ENCODE measurements around the gene NACC2. TPM values are rescaled to one million over a fixed set of nuclear protein-coding genes. Genes with fewer than 3 reads are reported as not detected.
"Not testable (repeated sequence)": the region's sequence is repeated elsewhere in the genome, so short reads cannot be mapped to it uniquely, and the experiment has no call there.

The NACC2 gene
- polyA plus RNA-seq, 3 donors: 8.1 to 32.4 (median 8.7) TPM

- Histone ChIP-seq H3K79me2 (ENCODE audit: insufficient read depth, low read length) (no peaks in the 10 kb centered on the region), H2AFZ (ENCODE audit: insufficient read depth, low read depth, low read length, poor library complexity, severe bottlenecking) (no peak overlapping the region), H3K4me3 (replicated peaks in 1 of 3; ENCODE audit: low read depth in 2 of 3, low read length in 3 of 3) (no peak overlapping the region), H3K4me1 (ENCODE audit: control insufficient read depth in 1 of 2, insufficient read depth in 2 of 2, low read length in 2 of 2) (peaks cover 34 to 48% of the 10 kb centered on the region in 2 donors), H3K9ac (ENCODE audit: insufficient read depth, low read length, poor library complexity, severe bottlenecking) (no peak overlapping the region), H3K27ac (ENCODE audit: low read depth in 1 of 2, low read length in 2 of 2) (no peak overlapping the region), H3K27me3 (ENCODE audit: control insufficient read depth in 2 of 2, insufficient read depth in 2 of 2, low read length in 2 of 2) (peaks cover 0 to 31% of the 10 kb centered on the region in 2 donors), H3K36me3 (replicated peaks in 1 of 2; ENCODE audit: control insufficient read depth in 1 of 2, insufficient read depth in 2 of 2, low read length in 2 of 2) (no peaks in the 10 kb centered on the region), H3K4me2 (replicated peaks; ENCODE audit: extremely low read depth, low read length, poor library complexity, severe bottlenecking) (no peak overlapping the region), H3K9me3 (replicated peaks in 1 of 2; ENCODE audit: control insufficient read depth in 1 of 2, insufficient read depth in 1 of 2, low read length in 2 of 2) (no peaks in the 10 kb centered on the region), H4K20me1 (ENCODE audit: insufficient read depth, low read length) (peaks cover 12% of the 10 kb centered on the region)
- Mint-ChIP-seq H3K9me3 (peaks cover 0 to 3% (median 0%) of the 10 kb centered on the region in 7 donors), H3K4me3 (no peak overlapping the region), H3K27me3 (ENCODE audit: low read depth in 3 of 3) (peaks cover 36 to 63% (median 46%) of the 10 kb centered on the region in 3 donors), H3K4me1 (peaks cover 43% of the 10 kb centered on the region), H3K36me3 (peaks cover 0 to 12% of the 10 kb centered on the region in 2 donors), H3K27ac (no peak overlapping the region)
- TF ChIP-seq, protein P1, sequence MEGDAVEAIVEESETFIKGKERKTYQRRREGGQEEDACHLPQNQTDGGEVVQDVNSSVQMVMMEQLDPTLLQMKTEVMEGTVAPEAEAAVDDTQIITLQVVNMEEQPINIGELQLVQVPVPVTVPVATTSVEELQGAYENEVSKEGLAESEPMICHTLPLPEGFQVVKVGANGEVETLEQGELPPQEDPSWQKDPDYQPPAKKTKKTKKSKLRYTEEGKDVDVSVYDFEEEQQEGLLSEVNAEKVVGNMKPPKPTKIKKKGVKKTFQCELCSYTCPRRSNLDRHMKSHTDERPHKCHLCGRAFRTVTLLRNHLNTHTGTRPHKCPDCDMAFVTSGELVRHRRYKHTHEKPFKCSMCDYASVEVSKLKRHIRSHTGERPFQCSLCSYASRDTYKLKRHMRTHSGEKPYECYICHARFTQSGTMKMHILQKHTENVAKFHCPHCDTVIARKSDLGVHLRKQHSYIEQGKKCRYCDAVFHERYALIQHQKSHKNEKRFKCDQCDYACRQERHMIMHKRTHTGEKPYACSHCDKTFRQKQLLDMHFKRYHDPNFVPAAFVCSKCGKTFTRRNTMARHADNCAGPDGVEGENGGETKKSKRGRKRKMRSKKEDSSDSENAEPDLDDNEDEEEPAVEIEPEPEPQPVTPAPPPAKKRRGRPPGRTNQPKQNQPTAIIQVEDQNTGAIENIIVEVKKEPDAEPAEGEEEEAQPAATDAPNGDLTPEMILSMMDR (IDR thresholded peaks at IDR 0.05): no peak
- 85% methylated on average over 23 of the region's 34 CpGs for WGBS (ENCODE audit: insufficient coverage)
- no peak for DNase-seq
- intact Hi-C loops (cut with micrococcal nuclease): no loop called here
Measured at GRCh38 chr9:136103651-136104487, 8.8 kb upstream of the NACC2 start.

- Histone ChIP-seq H3K27me3 (ENCODE audit: control insufficient read depth in 2 of 2, insufficient read depth in 2 of 2, low read length in 2 of 2) (peaks cover 0 to 21% of the 10 kb centered on the region in 2 donors), H4K20me1 (ENCODE audit: insufficient read depth, low read length) (peaks cover 12% of the 10 kb centered on the region), H3K4me1 (ENCODE audit: control insufficient read depth in 1 of 2, insufficient read depth in 2 of 2, low read length in 2 of 2) (peaks cover 24 to 32% of the 10 kb centered on the region in 2 donors)
- H3K9me3 ChIP-seq (replicated peaks in 1 of 2; ENCODE audit: control insufficient read depth in 1 of 2, insufficient read depth in 1 of 2, low read length in 2 of 2); H3K79me2 ChIP-seq (ENCODE audit: insufficient read depth, low read length); H3K4me3 ChIP-seq (replicated peaks in 1 of 3; ENCODE audit: low read depth in 2 of 3, low read length in 3 of 3); H3K9ac ChIP-seq (ENCODE audit: insufficient read depth, low read length, poor library complexity, severe bottlenecking); H3K9me3 Mint-ChIP-seq; H3K4me3 Mint-ChIP-seq; H3K4me2 ChIP-seq (replicated peaks; ENCODE audit: extremely low read depth, low read length, poor library complexity, severe bottlenecking); intact Hi-C loops (cut with micrococcal nuclease); H3K27ac Mint-ChIP-seq; H3K36me3 Mint-ChIP-seq; DNase-seq; H3K27ac ChIP-seq (ENCODE audit: low read depth in 1 of 2, low read length in 2 of 2); H2AFZ ChIP-seq (ENCODE audit: insufficient read depth, low read depth, low read length, poor library complexity, severe bottlenecking); H3K36me3 ChIP-seq (replicated peaks in 1 of 2; ENCODE audit: control insufficient read depth in 1 of 2, insufficient read depth in 2 of 2, low read length in 2 of 2): not testable (repeated sequence)
- WGBS (ENCODE audit: insufficient coverage): 87% methylated on average over 10 of the region's 27 CpGs
- peaks cover 30% of the 10 kb centered on the region for H3K4me1 Mint-ChIP-seq
- H3K27me3 Mint-ChIP-seq (ENCODE audit: low read depth in 3 of 3): peaks cover 29 to 58% (median 38%) of the 10 kb centered on the region in 3 donors
Measured at GRCh38 chr9:136101615-136102074, 6.6 kb upstream of the NACC2 start.

Data from CD14-positive monocyte (primary cell).